Measurements from ENCODE around the gene HRH1. TPM values are rescaled to one million over a fixed set of nuclear protein-coding genes. Genes with fewer than 3 reads are reported as not detected.

The HRH1 gene
- total RNA-seq, 4 donors from 2014 or later = 2.0 to 9.7 (median 8.0) TPM

DNA sequence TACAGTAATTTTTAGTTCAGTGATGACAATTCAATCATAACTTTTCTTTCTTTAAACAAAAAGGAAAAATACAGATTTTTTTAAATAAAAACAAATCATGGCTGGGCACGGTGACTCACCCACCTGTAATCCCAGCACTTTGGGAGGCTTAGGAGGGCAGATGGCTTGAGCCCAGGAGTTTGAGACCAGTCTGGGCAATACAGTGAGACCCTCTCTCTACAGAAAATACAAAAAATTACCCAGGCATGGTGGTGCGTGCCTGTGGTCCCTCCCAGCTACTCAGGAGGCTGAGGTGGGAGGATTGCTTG lies 92.3 kb downstream of the HRH1 start:
- no peak for DNase-seq
- WGBS, 2 donors (ENCODE audit: low coverage in 1 of 2) = 90% methylated on average over 2 of the region's 2 CpGs; no CpG with 5 or more reads in 1 of the 2 donors
- H3K4me3 ChIP-seq = no peak overlapping the region
- TF ChIP-seq, protein P1, sequence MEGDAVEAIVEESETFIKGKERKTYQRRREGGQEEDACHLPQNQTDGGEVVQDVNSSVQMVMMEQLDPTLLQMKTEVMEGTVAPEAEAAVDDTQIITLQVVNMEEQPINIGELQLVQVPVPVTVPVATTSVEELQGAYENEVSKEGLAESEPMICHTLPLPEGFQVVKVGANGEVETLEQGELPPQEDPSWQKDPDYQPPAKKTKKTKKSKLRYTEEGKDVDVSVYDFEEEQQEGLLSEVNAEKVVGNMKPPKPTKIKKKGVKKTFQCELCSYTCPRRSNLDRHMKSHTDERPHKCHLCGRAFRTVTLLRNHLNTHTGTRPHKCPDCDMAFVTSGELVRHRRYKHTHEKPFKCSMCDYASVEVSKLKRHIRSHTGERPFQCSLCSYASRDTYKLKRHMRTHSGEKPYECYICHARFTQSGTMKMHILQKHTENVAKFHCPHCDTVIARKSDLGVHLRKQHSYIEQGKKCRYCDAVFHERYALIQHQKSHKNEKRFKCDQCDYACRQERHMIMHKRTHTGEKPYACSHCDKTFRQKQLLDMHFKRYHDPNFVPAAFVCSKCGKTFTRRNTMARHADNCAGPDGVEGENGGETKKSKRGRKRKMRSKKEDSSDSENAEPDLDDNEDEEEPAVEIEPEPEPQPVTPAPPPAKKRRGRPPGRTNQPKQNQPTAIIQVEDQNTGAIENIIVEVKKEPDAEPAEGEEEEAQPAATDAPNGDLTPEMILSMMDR (IDR thresholded peaks at IDR 0.05) = no peak
- TF ChIP-seq EP300 (IDR thresholded peaks at IDR 0.05; ENCODE audit: low read depth) = no peak
- no peak for TF ChIP-seq POLR2AphosphoS5 (IDR thresholded peaks at IDR 0.05)
- TF ChIP-seq POLR2A (IDR thresholded peaks at IDR 0.05) = no peak
- intact Hi-C loops (cut with DNase I; ENCODE audit: low total_unique reads) (no loop called here), in situ Hi-C loops (cut with MboI; ENCODE audit: low pct_ligation_motif_present in 1 of 4, low pct_unique_long_range_greater_than_20kb in 1 of 4, low sequenced_read_pairs in 3 of 4) (loop anchor here in 2 of 4 donors (25.0 kb wide), 2 partner anchors 91 to 416 kb away; no protein-coding TSS in a partner anchor)
- no peak overlapping the region for H3K27ac ChIP-seq
- no peaks in the 10 kb centered on the region for H3K27me3 ChIP-seq
- no peaks in the 10 kb centered on the region for H3K9me3 ChIP-seq
- H3K4me1 ChIP-seq = peaks cover 0 to 19% (median 3%) of the 10 kb centered on the region in 4 donors
- H3K36me3 ChIP-seq = no peaks in the 10 kb centered on the region

DNA sequence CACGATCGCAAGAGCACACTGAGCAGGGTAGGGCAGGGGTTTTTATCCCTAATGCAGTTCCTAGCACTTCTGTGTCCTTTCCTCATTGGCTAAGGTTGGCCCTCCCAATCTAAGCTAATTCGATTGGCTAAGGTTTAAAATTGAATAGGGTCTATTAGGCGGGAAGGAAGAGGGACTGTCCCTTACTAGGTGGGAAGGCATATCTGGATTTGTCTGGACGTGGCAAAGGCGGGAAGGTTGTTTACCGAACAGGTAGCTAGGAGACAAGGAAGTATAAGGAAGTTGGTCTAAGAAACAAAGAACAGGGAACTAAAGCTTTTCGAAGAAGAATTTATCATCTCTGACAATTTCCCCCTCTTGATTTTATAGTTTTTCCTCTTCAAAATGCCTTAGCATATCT lies 93.1 kb downstream of the HRH1 start:
- H3K4me1 ChIP-seq = peaks cover 0 to 27% (median 8%) of the 10 kb centered on the region in 4 donors
- no peaks in the 10 kb centered on the region for H3K9me3 ChIP-seq
- intact Hi-C loops (cut with DNase I; ENCODE audit: low total_unique reads) = no loop called here
- no peak for DNase-seq
- no peaks in the 10 kb centered on the region for H3K36me3 ChIP-seq
- 57 to 59% methylated on average over 7 of the region's 8 CpGs for WGBS, 2 donors (ENCODE audit: low coverage in 1 of 2)
- H3K4me3 ChIP-seq = no peak overlapping the region
- TF ChIP-seq POLR2AphosphoS5 (IDR thresholded peaks at IDR 0.05) (no peak), EP300 (IDR thresholded peaks at IDR 0.05; ENCODE audit: low read depth) (no peak), POLR2A (IDR thresholded peaks at IDR 0.05) (no peak)
- TF ChIP-seq, protein P1 (IDR thresholded peaks at IDR 0.05) = no peak
- H3K27ac ChIP-seq = peak overlapping the region; percentile 12 to 64 (median 36)
- in situ Hi-C loops (cut with MboI; ENCODE audit: low pct_ligation_motif_present in 1 of 4, low pct_unique_long_range_greater_than_20kb in 1 of 4, low sequenced_read_pairs in 3 of 4) = loop anchor here in 2 of 4 donors (25.0 kb wide), 2 partner anchors 90 to 415 kb away; no protein-coding TSS in a partner anchor
- H3K27me3 ChIP-seq = no peaks in the 10 kb centered on the region

DNA sequence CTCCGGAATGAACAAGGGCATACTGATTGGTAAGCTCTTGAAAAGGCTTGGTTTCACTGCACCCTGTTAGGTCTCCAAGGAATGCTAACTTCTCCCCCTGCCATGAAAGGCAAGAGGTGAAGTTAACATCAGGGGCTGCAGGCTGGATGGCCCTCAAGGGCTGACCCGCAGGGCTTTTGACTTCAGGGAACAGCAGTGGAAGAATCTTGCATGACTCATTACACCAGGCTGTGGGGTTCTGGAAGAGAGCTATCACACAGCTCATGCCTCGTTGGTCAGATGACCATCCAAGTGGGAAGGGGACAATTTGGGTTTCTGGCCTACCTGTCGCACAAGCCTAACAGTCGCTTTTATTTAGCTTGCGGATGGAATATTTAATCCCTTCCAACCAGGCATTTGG lies 94.3 kb downstream of the HRH1 start:
- intact Hi-C loops (cut with DNase I; ENCODE audit: low total_unique reads) = no loop called here
- no peaks in the 10 kb centered on the region for H3K36me3 ChIP-seq
- 90 to 93% methylated on average over 6 of the region's 6 CpGs for WGBS, 2 donors (ENCODE audit: low coverage in 1 of 2)
- in situ Hi-C loops (cut with MboI; ENCODE audit: low pct_ligation_motif_present in 1 of 4, low pct_unique_long_range_greater_than_20kb in 1 of 4, low sequenced_read_pairs in 3 of 4) = loop anchor here in 2 of 4 donors (25.0 kb wide), 2 partner anchors 89 to 414 kb away; no protein-coding TSS in a partner anchor
- H3K4me1 ChIP-seq = peaks cover 0 to 28% (median 8%) of the 10 kb centered on the region in 4 donors
- DNase-seq = no peak
- H3K27me3 ChIP-seq = no peaks in the 10 kb centered on the region
- H3K9me3 ChIP-seq = no peaks in the 10 kb centered on the region
- no peak overlapping the region for H3K4me3 ChIP-seq
- no peak for TF ChIP-seq EP300 (IDR thresholded peaks at IDR 0.05; ENCODE audit: low read depth)
- TF ChIP-seq POLR2AphosphoS5 (IDR thresholded peaks at IDR 0.05) = no peak
- no peak for TF ChIP-seq POLR2A (IDR thresholded peaks at IDR 0.05)
- TF ChIP-seq, protein P1 (IDR thresholded peaks at IDR 0.05) = no peak
- no peak overlapping the region for H3K27ac ChIP-seq

DNA sequence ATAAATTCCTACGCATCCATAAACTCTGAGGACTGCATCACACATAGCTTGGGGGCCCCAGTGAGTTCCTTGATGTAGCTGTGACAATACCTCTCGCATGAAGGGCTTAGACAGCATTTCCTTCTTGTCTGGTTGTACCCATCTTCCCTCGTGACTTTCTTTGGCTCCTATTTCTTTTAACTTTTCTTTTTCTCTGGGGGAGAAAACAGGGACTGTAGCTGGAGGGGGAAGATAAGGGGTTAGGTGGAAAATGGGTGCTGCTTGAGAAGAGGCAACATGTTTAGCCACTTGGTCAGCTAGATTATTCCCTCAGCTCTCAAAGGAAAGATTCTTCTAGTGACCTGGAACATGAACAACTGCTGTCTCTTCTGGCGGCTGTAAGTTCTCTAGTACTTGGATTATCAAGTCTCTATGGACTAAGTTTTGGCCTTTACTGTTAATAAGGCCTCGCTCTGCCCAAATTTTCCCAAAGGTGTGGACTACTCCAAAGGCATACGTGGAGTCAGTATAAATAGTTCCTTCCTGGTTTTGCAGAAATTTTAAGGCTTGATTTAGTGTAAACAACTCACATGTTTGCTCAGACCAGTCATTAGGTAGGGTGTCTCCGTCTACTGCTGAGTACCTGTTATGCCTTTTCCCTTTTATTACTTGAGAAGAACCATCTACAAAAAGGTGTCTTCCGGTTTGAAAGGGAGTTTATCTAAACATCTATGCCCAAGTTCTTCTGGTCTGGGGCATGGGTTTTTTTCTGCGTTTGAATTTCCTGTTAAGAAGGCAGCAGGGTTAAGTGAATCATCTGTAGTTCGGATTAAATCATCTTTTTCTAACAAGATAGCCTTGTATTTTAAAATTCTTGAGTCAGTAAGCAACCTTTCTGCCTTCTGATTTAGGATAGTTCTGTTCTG lies 96.9 kb downstream of the HRH1 start:
- no peak for TF ChIP-seq POLR2AphosphoS5 (IDR thresholded peaks at IDR 0.05)
- TF ChIP-seq EP300 (IDR thresholded peaks at IDR 0.05; ENCODE audit: low read depth) = no peak
- no peak for TF ChIP-seq POLR2A (IDR thresholded peaks at IDR 0.05)
- TF ChIP-seq, protein P1 (IDR thresholded peaks at IDR 0.05) = no peak
- no peak for DNase-seq
- no peaks in the 10 kb centered on the region for H3K36me3 ChIP-seq
- H3K9me3 ChIP-seq = no peaks in the 10 kb centered on the region
- in situ Hi-C loops (cut with MboI; ENCODE audit: low pct_ligation_motif_present in 1 of 4, low pct_unique_long_range_greater_than_20kb in 1 of 4, low sequenced_read_pairs in 3 of 4) (no loop called here), intact Hi-C loops (cut with DNase I; ENCODE audit: low total_unique reads) (no loop called here)
- no peak overlapping the region for H3K4me3 ChIP-seq
- WGBS, 2 donors (ENCODE audit: low coverage in 1 of 2) = 53 to 54% methylated on average over 6 to 10 of the region's 10 CpGs
- H3K27me3 ChIP-seq = no peaks in the 10 kb centered on the region
- H3K27ac ChIP-seq = peak overlapping the region; percentile 55 to 63 (median 62)
- H3K4me1 ChIP-seq = peaks cover 0 to 28% (median 8%) of the 10 kb centered on the region in 4 donors
